ENCODE measurements around the gene KMT2A. TPM values are rescaled to one million over a fixed set of nuclear protein-coding genes. Genes with fewer than 3 reads are reported as not detected.

Gene KMT2A
- total RNA-seq, 6 experiments from 2014 or later: 29.3 to 39.3 (median 34.4) TPM

- H3K9me3 Mint-ChIP-seq: no peaks in the 10 kb centered on the region
- H3K4me1 Mint-ChIP-seq (ENCODE audit: low read depth): no peaks in the 10 kb centered on the region
- peaks cover 2% of the 10 kb centered on the region; the same call in 1 of the 2 replicates for H3K27me3 Mint-ChIP-seq (ENCODE audit: insufficient read depth)
- H3K27ac Mint-ChIP-seq: no peak overlapping the region
- peak; percentile 26 for DNase-seq
- peaks cover 29% of the 10 kb centered on the region for H3K36me3 Mint-ChIP-seq (ENCODE audit: low read depth)
- TF ChIP-seq CTCF (IDR thresholded peaks at IDR 0.05): peak; percentile 43; the same call in 1 of the 2 replicates
- H3K4me3 Mint-ChIP-seq: no peak overlapping the region
These were observed 86.3 kb downstream of the KMT2A start for GRCh38 chr11:118522571-118523072.

GRCh38 chr11:118524356-118524755 lies 88.1 kb downstream of the KMT2A start:
- H3K36me3 Mint-ChIP-seq (ENCODE audit: low read depth): peaks cover 31% of the 10 kb centered on the region
- no peak for TF ChIP-seq CTCF (IDR thresholded peaks at IDR 0.05)

GRCh38 chr11:118524757-118525470 lies 88.6 kb downstream of the KMT2A start:
- no peak overlapping the region for H3K27ac Mint-ChIP-seq
- peaks cover 10% of the 10 kb centered on the region for H3K4me1 Mint-ChIP-seq (ENCODE audit: low read depth)
- DNase-seq: no peak
- H3K36me3 Mint-ChIP-seq (ENCODE audit: low read depth): peaks cover 26% of the 10 kb centered on the region
- no peaks in the 10 kb centered on the region for H3K9me3 Mint-ChIP-seq
- TF ChIP-seq CTCF (IDR thresholded peaks at IDR 0.05): no peak
- peaks cover 8% of the 10 kb centered on the region for H3K27me3 Mint-ChIP-seq (ENCODE audit: insufficient read depth)
- H3K4me3 Mint-ChIP-seq: no peak overlapping the region

More at GRCh38 chr11:118524356-118524755, 88.1 kb downstream of the KMT2A start:
- no peak overlapping the region for H3K4me3 Mint-ChIP-seq
- no peak overlapping the region for H3K27ac Mint-ChIP-seq
- DNase-seq: no peak
- H3K9me3 Mint-ChIP-seq: no peaks in the 10 kb centered on the region
- peaks cover 8% of the 10 kb centered on the region for H3K27me3 Mint-ChIP-seq (ENCODE audit: insufficient read depth)
- peaks cover 4% of the 10 kb centered on the region for H3K4me1 Mint-ChIP-seq (ENCODE audit: low read depth)

GRCh38 chr11:118526688-118527087 lies 90.4 kb downstream of the KMT2A start:
- DNase-seq: no peak
- Mint-ChIP-seq H3K36me3 (ENCODE audit: low read depth) (peaks cover 10% of the 10 kb centered on the region; the same call in 1 of the 2 replicates), H3K27ac (no peak overlapping the region), H3K9me3 (no peaks in the 10 kb centered on the region), H3K4me3 (no peak overlapping the region), H3K27me3 (ENCODE audit: insufficient read depth) (peaks cover 8% of the 10 kb centered on the region), H3K4me1 (ENCODE audit: low read depth) (peaks cover 19% of the 10 kb centered on the region)
- TF ChIP-seq CTCF (IDR thresholded peaks at IDR 0.05): no peak

GRCh38 chr11:118527109-118527508 lies 90.8 kb downstream of the KMT2A start, which contains the start of gene TTC36:
Gene TTC36 (plus strand): TSS chr11:118527474. CDS start chr11:118527495, 21 bp downstream.
- 0 out of 2 replicates have a peak, but pooled peaks cover 7% of the 10 kb centered on the region for H3K36me3 Mint-ChIP-seq (ENCODE audit: low read depth)
- H3K4me3 Mint-ChIP-seq: no peak within 1 kb of the TSS; the same call in 1 of the 2 replicates

More at GRCh38 chr11:118527109-118527508, 90.8 kb downstream of the KMT2A start, which contains the start of gene TTC36:
- H3K4me1 Mint-ChIP-seq (ENCODE audit: low read depth): peaks cover 21% of the 10 kb centered on the region
- DNase-seq: no peak
- H3K27ac Mint-ChIP-seq: no peak within 1 kb of the TSS
- H3K27me3 Mint-ChIP-seq (ENCODE audit: insufficient read depth): peaks cover 8% of the 10 kb centered on the region
- TF ChIP-seq CTCF (IDR thresholded peaks at IDR 0.05): no peak
- H3K9me3 Mint-ChIP-seq: no peaks in the 10 kb centered on the region
